Astrocyte (in vitro differentiated cells and primary cell): ENCODE data around the gene FSTL4.

Experiments used
- CTCF ChIP-seq: IDR thresholded peaks from 2 replicates; pipeline ENCODE4 v1.5.1; 2011; ENCODE audit warnings: low read depth, mild to moderate bottlenecking, inconsistent platforms, low read length, moderate library complexity; ENCODE audit not compliant: insufficient read depth
- EZH2 ChIP-seq: IDR thresholded peaks from 2 replicates; pipeline ENCODE4 v1.6.1; 2012; ENCODE audit warnings: mild to moderate bottlenecking, low read length, inconsistent platforms; ENCODE audit not compliant: insufficient read depth

GRCh38 chr5:133432956-133433532 is 179.3 kb downstream of the FSTL4 start:
- TF ChIP-seq CTCF (no peak), EZH2 (no peak)
